Activated CD4-positive, CD25-positive, alpha-beta regulatory T cell treated with anti-CD3 and anti-CD28 coated beads, Interleukin-2, amount 50 U/mL, for 24 hours (primary cell): ENCODE data around the gene CYP27A1.

Experiments
- ATAC-seq, 2 donors: fragments of 150-1000 bp; cut with Tn5 transposase; one replicate each; pipeline ENCODE4 v1.10.0; 2021; ENCODE audit warnings: mild to moderate bottlenecking in 1 of 2, moderate library complexity in 1 of 2

The CYP27A1 gene

DNA sequence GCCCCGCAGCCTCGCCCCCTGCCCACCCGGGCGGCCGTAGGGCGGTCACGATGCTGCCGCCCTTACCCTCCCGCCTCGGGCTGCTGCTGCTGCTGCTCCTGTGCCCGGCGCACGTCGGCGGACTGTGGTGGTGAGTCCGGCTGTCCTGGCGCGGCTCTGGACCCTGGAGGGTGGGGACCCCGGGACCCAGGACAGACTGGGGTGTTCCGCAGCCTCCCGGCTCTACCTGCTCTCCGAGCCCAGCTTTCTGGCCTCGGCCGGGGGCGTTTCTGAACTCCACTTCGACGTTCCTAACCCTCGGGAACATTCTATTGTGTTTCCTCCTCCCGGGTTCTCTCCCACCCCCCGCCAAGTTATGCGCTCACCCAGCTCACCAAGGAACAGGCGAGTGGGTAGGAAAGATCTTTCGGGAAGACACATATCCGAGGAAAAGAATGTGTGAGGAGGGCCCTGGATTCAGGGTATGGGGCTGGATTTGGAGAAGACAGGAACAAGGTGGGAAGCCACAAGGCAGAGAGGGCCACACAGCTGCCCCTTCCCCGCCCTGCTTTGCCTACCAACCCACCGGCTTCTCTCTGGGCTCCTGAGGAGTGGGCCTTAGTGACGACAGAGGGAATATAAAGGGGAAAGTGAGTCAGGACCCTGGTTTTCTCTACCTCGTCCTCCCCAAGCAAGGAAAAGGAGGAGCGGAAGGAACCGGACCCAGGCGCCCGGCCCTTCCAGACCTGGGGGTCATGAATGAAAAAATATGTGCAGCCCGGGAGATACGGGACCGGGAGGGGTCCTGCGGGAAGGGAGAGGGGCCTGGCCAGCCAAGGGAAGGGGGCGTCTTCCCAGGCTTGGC is 78.3 kb downstream of the CYP27A1 start:
- ATAC-seq = no peak

DNA sequence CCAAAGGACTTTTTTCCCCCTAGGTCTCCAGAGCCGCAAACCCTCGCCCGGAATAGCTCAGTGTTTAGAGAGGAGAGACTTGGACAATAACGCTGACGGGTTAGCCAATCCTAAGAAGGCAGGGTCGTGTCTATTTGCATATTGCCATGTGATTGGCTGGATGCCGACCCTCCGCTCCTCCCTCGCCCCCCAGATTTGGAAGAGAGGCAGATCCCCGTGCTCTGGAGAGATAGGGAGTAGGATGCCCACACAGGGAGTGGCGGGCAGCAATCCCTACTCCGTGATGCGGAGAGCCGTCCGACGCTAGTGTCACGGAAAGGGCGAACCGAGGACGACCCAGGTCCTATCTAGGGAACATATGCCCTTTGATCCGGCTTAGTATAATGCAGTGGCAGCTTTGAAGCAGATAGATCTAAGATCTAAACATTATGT is 79.0 kb downstream of the CYP27A1 start:
- no peak for ATAC-seq

GRCh38 chr2:218861645-218862318 is 79.8 kb downstream of the CYP27A1 start:
- no peak for ATAC-seq

DNA sequence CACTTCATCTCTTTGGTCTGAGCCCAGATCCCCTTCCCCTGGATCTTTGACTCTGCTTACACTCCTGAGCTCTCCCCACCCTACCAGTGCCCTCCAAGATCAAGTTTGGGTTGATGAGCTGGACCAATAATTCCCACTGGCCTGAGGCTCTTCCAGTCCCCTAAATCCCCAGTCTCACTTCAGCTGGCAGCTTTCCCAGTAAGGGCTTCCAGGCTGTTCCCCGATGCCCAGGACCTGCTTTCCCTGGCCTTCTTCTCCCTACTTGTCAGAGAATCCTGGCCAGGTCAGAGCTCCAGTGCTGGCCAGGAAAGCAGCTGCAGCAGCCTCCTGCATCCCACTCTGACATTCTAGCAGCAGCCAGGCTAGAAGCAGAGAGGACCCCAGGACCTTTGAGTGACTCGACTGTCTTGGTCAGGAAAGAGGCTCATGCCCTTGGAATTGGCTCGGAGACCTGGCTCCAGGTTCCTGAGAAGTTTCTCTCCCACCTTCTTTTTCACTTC is 81.1 kb downstream of the CYP27A1 start:
- ATAC-seq = no peak
